Stimulated activated CD4-positive, alpha-beta T cell treated with anti-CD3 and anti-CD28 coated beads, Interleukin-15, amount 100 ng/mL, for 24 hours (primary cell): Measurements from ENCODE around the gene ABLIM1.

Experiments used
- DNase-seq: peaks from one replicate; pipeline ENCODE4 v3.0.0-alpha.2; 2020

Gene ABLIM1

GRCh38 chr10:114575417-114576131 is 82.5 kb downstream of the ABLIM1 start:
- no peak for DNase-seq

GRCh38 chr10:114573330-114574045 is 84.6 kb downstream of the ABLIM1 start:
- DNase-seq = no peak

GRCh38 chr10:114571316-114571999 is 86.6 kb downstream of the ABLIM1 start:
- no peak for DNase-seq

GRCh38 chr10:114566064-114566463 is 92.0 kb downstream of the ABLIM1 start:
- DNase-seq = no peak

GRCh38 chr10:114565066-114565465 is 93.0 kb downstream of the ABLIM1 start:
- no peak for DNase-seq

- DNase-seq = no peak
These were observed 97.0 kb downstream of the ABLIM1 start for GRCh38 chr10:114561008-114561523.

- DNase-seq = no peak
These were observed 97.9 kb downstream of the ABLIM1 start for GRCh38 chr10:114560144-114560543.

- DNase-seq = no peak
These were observed 98.4 kb downstream of the ABLIM1 start for GRCh38 chr10:114559636-114560035.

GRCh38 chr10:114557854-114558253 is 100.2 kb downstream of the ABLIM1 start:
- DNase-seq = no peak

- DNase-seq = no peak
These were observed 101.6 kb downstream of the ABLIM1 start for GRCh38 chr10:114556236-114557122.

GRCh38 chr10:114553436-114553835 is 104.6 kb downstream of the ABLIM1 start:
- no peak for DNase-seq

- no peak for DNase-seq
These were observed 106.0 kb downstream of the ABLIM1 start for GRCh38 chr10:114552050-114552449.

GRCh38 chr10:114551636-114551972 is 106.5 kb downstream of the ABLIM1 start:
- DNase-seq = no peak

- no peak for DNase-seq
These were observed 107.1 kb downstream of the ABLIM1 start for GRCh38 chr10:114550756-114551635.

- DNase-seq = no peak
These were observed 109.4 kb downstream of the ABLIM1 start for GRCh38 chr10:114548662-114549061.

GRCh38 chr10:114547514-114547913 is 110.6 kb downstream of the ABLIM1 start:
- DNase-seq = peak; percentile 16

GRCh38 chr10:114547056-114547455 is 111.0 kb downstream of the ABLIM1 start:
- no peak for DNase-seq

- no peak for DNase-seq
These were observed 112.3 kb downstream of the ABLIM1 start for GRCh38 chr10:114545819-114546218.

GRCh38 chr10:114545071-114545470 is 113.0 kb downstream of the ABLIM1 start:
- DNase-seq = no peak

GRCh38 chr10:114544045-114544659 is 113.9 kb downstream of the ABLIM1 start:
- DNase-seq = peak; percentile 80

GRCh38 chr10:114543456-114543855 is 114.6 kb downstream of the ABLIM1 start:
- DNase-seq = no peak
